Measurements from ENCODE around the gene TAF15. TPM values are rescaled to one million over a fixed set of nuclear protein-coding genes. Genes with fewer than 3 reads are reported as not detected.

Gene TAF15
- total RNA-seq, 1 donor from 2014 or later = 143 TPM

GRCh38 chr17:35795007-35795870 is 14.0 kb upstream of the TAF15 start, which contains the start of gene MMP28:
Gene MMP28 (minus strand): TSS chr17:35795641. CDS start chr17:35795377, 264 bp downstream.
- peak; percentile 75 for DNase-seq
- Histone ChIP-seq H3K27ac (peak within 1 kb of the TSS; percentile 77), H3K27me3 (ENCODE audit: low read depth) (peaks cover 18% of the 10 kb centered on the region), H3K4me3 (peak within 1 kb of the TSS; percentile 77), H3K4me1 (peaks cover 38% of the 10 kb centered on the region), H3K9me3 (no peaks in the 10 kb centered on the region), H3K36me3 (no peaks in the 10 kb centered on the region)
- ATAC-seq = peak; percentile 89
- TF ChIP-seq CTCF (IDR thresholded peaks at IDR 0.05) = no peak
- intact Hi-C loops (cut with DNase I) = no loop called here

- no peak for TF ChIP-seq CTCF (IDR thresholded peaks at IDR 0.05)
- Histone ChIP-seq H3K27ac (peak overlapping the region; percentile 77), H3K9me3 (no peaks in the 10 kb centered on the region), H3K36me3 (no peaks in the 10 kb centered on the region), H3K4me3 (peak overlapping the region; percentile 77), H3K27me3 (ENCODE audit: low read depth) (peaks cover 18% of the 10 kb centered on the region), H3K4me1 (peaks cover 45% of the 10 kb centered on the region)
- intact Hi-C loops (cut with DNase I) = no loop called here
- DNase-seq (no peak), ATAC-seq (no peak)
Observed at GRCh38 chr17:35795871-35796265, 13.4 kb upstream of the TAF15 start.

- DNase-seq = no peak
- intact Hi-C loops (cut with DNase I) = no loop called here
- TF ChIP-seq CTCF (IDR thresholded peaks at IDR 0.05) = no peak
- Histone ChIP-seq H3K9me3 (no peaks in the 10 kb centered on the region), H3K27ac (no peak overlapping the region), H3K27me3 (ENCODE audit: low read depth) (peaks cover 18% of the 10 kb centered on the region), H3K36me3 (no peaks in the 10 kb centered on the region), H3K4me3 (no peak overlapping the region), H3K4me1 (peaks cover 56% of the 10 kb centered on the region)
- ATAC-seq = no peak
Observed at GRCh38 chr17:35796942-35797341, 12.3 kb upstream of the TAF15 start.

- Histone ChIP-seq H3K4me3 (no peak overlapping the region), H3K36me3 (no peaks in the 10 kb centered on the region), H3K9me3 (no peaks in the 10 kb centered on the region), H3K27me3 (ENCODE audit: low read depth) (peaks cover 18% of the 10 kb centered on the region), H3K27ac (no peak overlapping the region), H3K4me1 (peaks cover 60% of the 10 kb centered on the region)
- no peak for TF ChIP-seq CTCF (IDR thresholded peaks at IDR 0.05)
- intact Hi-C loops (cut with DNase I) = no loop called here
- no peak for DNase-seq
- no peak for ATAC-seq
Observed at GRCh38 chr17:35797370-35797769, 11.9 kb upstream of the TAF15 start.

- Histone ChIP-seq H3K27ac (no peak overlapping the region), H3K4me3 (no peak overlapping the region), H3K27me3 (ENCODE audit: low read depth) (peaks cover 18% of the 10 kb centered on the region), H3K4me1 (peaks cover 59% of the 10 kb centered on the region), H3K36me3 (no peaks in the 10 kb centered on the region), H3K9me3 (no peaks in the 10 kb centered on the region)
- no peak for TF ChIP-seq CTCF (IDR thresholded peaks at IDR 0.05)
- intact Hi-C loops (cut with DNase I) = no loop called here
- ATAC-seq (no peak), DNase-seq (no peak)
Observed at GRCh38 chr17:35797918-35798317, 11.4 kb upstream of the TAF15 start.
